Heart left ventricle (tissue), 13 donors: ENCODE measurements around the gene ABHD10.

Experiments
- POLR2A ChIP-seq, 2 donors: fragments of 450-650 bp; IDR thresholded peaks; one replicate each; pipeline ENCODE4 v1.6.1; 2017; ENCODE audit warnings: antibody characterized with exemption in 2 of 2, mild to moderate bottlenecking in 2 of 2, moderate library complexity in 2 of 2
- TF ChIP-seq, protein P1 (sequence below), 12 donors: fragments of 200-600 bp; sonication (generic) in 4 of 12; IDR thresholded peaks; one replicate each; pipeline versions ENCODE4 v1.5.0 to v1.8.0; 2018 to 2022; ENCODE audit warnings: antibody characterized with exemption in 12 of 12, mild to moderate bottlenecking in 5 of 12
- donor health status: ischemic (EF 13 %, LVEDD 7.1; RV severe dilation, severe dysfunction).
- donor health status: DM: no; HTN: yes; CAD: no.
- donor health status: DM: no; HTN: no; CAD: no.
- donor health status: ischemic (EF 25% LVEDD 6.9; RV normal size, moderate dysfunction).
- donor health status: ischemic (EF 25% LVEDD 5.7; RV mildly dilated, moderate dysfunction).
- donor health status: ischemic (EF 35%, LVEDD 5.7; RV mildly dilated, moderate dysfunction).
- donor health status: nonischemic (EF 11% LVEDD 7.7; RV severe dilation, severe dysfunction).
- donor health status: DM: yes; HTN: yes; CAD: no.
- donor health status: PGD.
- donor health status: ischemic (EF 29% LVEDD 5.4; RV normal size, mild dysfunction).
- donor health status: nonischemic (EF 23%, LVEDD 6.1; RV moderate dilation, normal function).

DNA sequence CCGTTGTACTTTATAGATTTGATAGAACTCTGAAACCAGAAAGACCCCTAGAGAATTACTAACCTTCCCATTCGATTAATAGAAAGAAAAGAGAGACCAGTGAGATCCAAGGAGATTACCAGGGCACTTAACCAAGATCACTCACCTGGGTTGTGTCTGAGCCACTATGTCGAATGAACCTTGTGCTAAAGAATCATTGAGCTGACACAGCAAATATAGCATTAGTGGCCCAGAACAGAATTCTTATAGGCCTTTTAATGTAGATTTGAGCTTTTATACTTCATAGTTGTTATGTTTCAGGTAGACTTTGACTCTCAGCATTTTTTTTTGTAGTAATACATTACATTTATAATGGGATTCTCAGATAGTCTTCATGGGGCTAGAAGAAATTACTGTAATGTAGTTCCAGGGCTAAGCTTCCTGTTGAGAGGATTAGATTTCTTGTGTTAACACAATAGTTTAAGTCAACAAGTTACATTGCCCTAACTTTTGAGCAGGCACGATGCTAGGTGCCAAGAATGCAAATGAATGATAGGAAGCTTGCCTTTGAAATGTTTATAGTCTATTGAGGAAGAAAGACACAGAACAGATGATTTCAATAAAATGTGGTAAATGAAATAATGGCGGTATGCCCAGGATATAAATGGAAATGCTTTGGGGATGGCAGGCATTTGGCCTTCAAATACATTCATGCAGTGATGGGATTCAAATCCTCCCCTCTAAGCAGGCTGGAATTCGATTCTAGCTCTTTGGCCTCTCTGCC lies 24.4 kb upstream of the ABHD10 start:
- TF ChIP-seq, protein P1, sequence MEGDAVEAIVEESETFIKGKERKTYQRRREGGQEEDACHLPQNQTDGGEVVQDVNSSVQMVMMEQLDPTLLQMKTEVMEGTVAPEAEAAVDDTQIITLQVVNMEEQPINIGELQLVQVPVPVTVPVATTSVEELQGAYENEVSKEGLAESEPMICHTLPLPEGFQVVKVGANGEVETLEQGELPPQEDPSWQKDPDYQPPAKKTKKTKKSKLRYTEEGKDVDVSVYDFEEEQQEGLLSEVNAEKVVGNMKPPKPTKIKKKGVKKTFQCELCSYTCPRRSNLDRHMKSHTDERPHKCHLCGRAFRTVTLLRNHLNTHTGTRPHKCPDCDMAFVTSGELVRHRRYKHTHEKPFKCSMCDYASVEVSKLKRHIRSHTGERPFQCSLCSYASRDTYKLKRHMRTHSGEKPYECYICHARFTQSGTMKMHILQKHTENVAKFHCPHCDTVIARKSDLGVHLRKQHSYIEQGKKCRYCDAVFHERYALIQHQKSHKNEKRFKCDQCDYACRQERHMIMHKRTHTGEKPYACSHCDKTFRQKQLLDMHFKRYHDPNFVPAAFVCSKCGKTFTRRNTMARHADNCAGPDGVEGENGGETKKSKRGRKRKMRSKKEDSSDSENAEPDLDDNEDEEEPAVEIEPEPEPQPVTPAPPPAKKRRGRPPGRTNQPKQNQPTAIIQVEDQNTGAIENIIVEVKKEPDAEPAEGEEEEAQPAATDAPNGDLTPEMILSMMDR (IDR thresholded peaks at IDR 0.05) = no peak
- TF ChIP-seq POLR2A (IDR thresholded peaks at IDR 0.05) = no peak
